Stimulated activated CD8-positive, alpha-beta memory T cell treated with anti-CD3 and anti-CD28 coated beads, Interleukin-12 subunit alpha, Interleukin-12 subunit beta, amount 100 ng/mL, for 24 hours (primary cell): ENCODE measurements around the gene PRSS27.
A peak's percentile ranks its signal among the peaks of the same experiment; 100 is the strongest.
"Not testable (repeated sequence)": the region's sequence is repeated elsewhere in the genome, so short reads cannot be mapped to it uniquely, and the experiment has no call there.

Experiments
- DNase-seq: peaks from one replicate; pipeline ENCODE4 v3.0.0-alpha.2; 2020; ENCODE audit errors: extremely low read depth

The PRSS27 gene

GRCh38 chr16:2673066-2673999 is 46.7 kb downstream of the PRSS27 start:
- peak; percentile 83 for DNase-seq

- DNase-seq, result no peak
Observed at GRCh38 chr16:2671741-2672140, 48.3 kb downstream of the PRSS27 start.

- DNase-seq, result not testable (repeated sequence)
Observed at GRCh38 chr16:2671193-2671592, 48.8 kb downstream of the PRSS27 start.

- not testable (repeated sequence) for DNase-seq
Observed at GRCh38 chr16:2670017-2670416, 50.0 kb downstream of the PRSS27 start.

GRCh38 chr16:2669587-2669986 is 50.4 kb downstream of the PRSS27 start:
- DNase-seq, result not testable (repeated sequence)

DNA sequence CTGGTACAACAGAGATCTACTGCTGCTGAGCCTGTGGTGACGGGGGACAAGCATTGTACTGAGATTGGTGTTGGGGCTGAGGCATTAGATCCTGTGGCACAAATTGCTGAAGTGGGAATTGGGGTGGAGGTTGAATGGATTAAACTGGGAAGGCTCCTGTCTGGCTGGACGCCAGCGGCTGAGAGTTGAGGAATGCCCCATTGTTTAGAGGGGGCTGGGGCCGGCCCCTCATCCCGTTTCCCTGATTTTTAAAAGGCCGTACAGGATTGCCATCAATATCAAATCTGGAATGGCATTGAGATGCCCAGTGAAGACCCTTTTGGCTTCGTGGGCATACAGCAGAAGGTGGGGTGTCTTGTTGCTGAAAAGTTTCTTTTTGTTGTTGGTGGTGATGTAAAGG is 53.4 kb downstream of the PRSS27 start:
- not testable (repeated sequence) for DNase-seq

DNA sequence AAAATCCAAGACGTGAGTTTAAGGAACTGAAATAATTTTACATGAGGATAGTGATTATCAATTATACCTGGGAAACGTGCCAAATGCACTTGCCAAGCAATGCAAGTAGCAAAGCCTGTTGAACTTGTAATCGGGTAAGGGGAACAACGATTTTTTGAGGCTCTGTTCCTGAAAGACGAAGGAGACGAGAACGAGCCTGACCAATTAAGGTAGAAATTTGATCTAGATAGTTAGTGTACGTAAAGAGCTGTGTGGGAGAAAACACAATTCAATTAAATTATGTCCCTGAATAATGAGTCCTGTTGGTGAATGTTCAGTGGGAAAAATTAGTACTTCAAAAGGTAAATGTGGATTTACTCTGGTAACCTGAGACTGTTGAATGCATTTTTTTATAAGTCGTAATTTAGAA is 55.4 kb downstream of the PRSS27 start:
- DNase-seq, result no peak

- DNase-seq, result no peak
Observed at GRCh38 chr16:2663553-2664546, 56.2 kb downstream of the PRSS27 start.
